ENCODE results near the gene AP1B1. TPM values are rescaled to one million over a fixed set of nuclear protein-coding genes. Genes with fewer than 3 reads are reported as not detected.

Gene AP1B1
- polyA plus RNA-seq, 1 donor (not counting 4 experiments of a cell fraction or from before 2014, with no cell fraction given): 55.3 TPM

- FAIRE-seq: no peak
- peaks cover 7 to 17% of the 10 kb centered on the region in 2 experiments for H3K36me3 ChIP-seq (ENCODE audit: control insufficient read depth in 2 of 2, extremely low read depth in 1 of 2, insufficient read depth in 2 of 2, low read length in 2 of 2)
- dilution Hi-C loops (cut with MboI; ENCODE audit: extremely low pct_ligation_motif_present, low sequenced_read_pairs): no loop called here
- H3K27me3 ChIP-seq (ENCODE audit: control insufficient read depth, extremely low read depth, insufficient read depth, low read length): no peaks in the 10 kb centered on the region
- no peak for DNase-seq (ENCODE audit: low read depth, low spot score)
- peaks cover 4% of the 10 kb centered on the region for H3K9me1 ChIP-seq (ENCODE audit: control insufficient read depth, extremely low read depth, insufficient read depth, low read length)
- no peak overlapping the region for H3K4me3 ChIP-seq (ENCODE audit: control insufficient read depth in 2 of 3, extremely low read depth in 1 of 3, insufficient read depth in 2 of 3, low read depth in 1 of 3, low read length in 3 of 3)
- no peak overlapping the region for H3K4me2 ChIP-seq (ENCODE audit: control insufficient read depth, extremely low read depth, insufficient read depth, low read depth, low read length)
- no peaks in the 10 kb centered on the region for H3K9me3 ChIP-seq (ENCODE audit: control insufficient read depth, low read depth, low read length)
- no peak overlapping the region for H3K27ac ChIP-seq (ENCODE audit: control insufficient read depth, insufficient read depth, low read length)
- TF ChIP-seq CTCF (optimal IDR thresholded peaks at IDR 0.05 in 1 of 3, IDR thresholded peaks at IDR 0.05 in 1 of 3, conservative IDR thresholded peaks at IDR 0.05 in 1 of 3; ENCODE audit: extremely low read depth in 1 of 3, insufficient read depth in 2 of 3, low read length in 3 of 3) (no peak), EZH2 (IDR thresholded peaks at IDR 0.05; ENCODE audit: low read length) (no peak)
- peaks cover 30% of the 10 kb centered on the region for H3K4me1 ChIP-seq (ENCODE audit: control insufficient read depth, extremely low read depth, insufficient read depth, low read length)
- no peak overlapping the region for H3K9ac ChIP-seq (ENCODE audit: control insufficient read depth, extremely low read depth, insufficient read depth, low read length)
- peaks cover 8% of the 10 kb centered on the region for H4K20me1 ChIP-seq (ENCODE audit: control insufficient read depth, extremely low read depth, insufficient read depth, low read length)
- peaks cover 67% of the 10 kb centered on the region for H3K79me2 ChIP-seq (ENCODE audit: control insufficient read depth, insufficient read depth, low read length)
- H2AFZ ChIP-seq (ENCODE audit: control insufficient read depth, low read length): no peak overlapping the region
Observed at GRCh38 chr22:29385151-29385704, 3.1 kb downstream of the AP1B1 start.

GRCh38 chr22:29383740-29384139, 4.6 kb downstream of the AP1B1 start:
- no peak overlapping the region for H3K27ac ChIP-seq (ENCODE audit: control insufficient read depth, insufficient read depth, low read length)
- peaks cover 7 to 17% of the 10 kb centered on the region in 2 experiments for H3K36me3 ChIP-seq (ENCODE audit: control insufficient read depth in 2 of 2, extremely low read depth in 1 of 2, insufficient read depth in 2 of 2, low read length in 2 of 2)
- no peaks in the 10 kb centered on the region for H3K9me3 ChIP-seq (ENCODE audit: control insufficient read depth, low read depth, low read length)
- H3K4me3 ChIP-seq (ENCODE audit: control insufficient read depth in 2 of 3, extremely low read depth in 1 of 3, insufficient read depth in 2 of 3, low read depth in 1 of 3, low read length in 3 of 3): no peak overlapping the region
- dilution Hi-C loops (cut with MboI; ENCODE audit: extremely low pct_ligation_motif_present, low sequenced_read_pairs): no loop called here
- no peak for DNase-seq (ENCODE audit: low read depth, low spot score)
- TF ChIP-seq CTCF (optimal IDR thresholded peaks at IDR 0.05 in 1 of 3, IDR thresholded peaks at IDR 0.05 in 1 of 3, conservative IDR thresholded peaks at IDR 0.05 in 1 of 3; ENCODE audit: extremely low read depth in 1 of 3, insufficient read depth in 2 of 3, low read length in 3 of 3): no peak
- TF ChIP-seq EZH2 (IDR thresholded peaks at IDR 0.05; ENCODE audit: low read length): no peak
- peaks cover 34% of the 10 kb centered on the region for H3K4me1 ChIP-seq (ENCODE audit: control insufficient read depth, extremely low read depth, insufficient read depth, low read length)
- H3K9me1 ChIP-seq (ENCODE audit: control insufficient read depth, extremely low read depth, insufficient read depth, low read length): peaks cover 4% of the 10 kb centered on the region
- H4K20me1 ChIP-seq (ENCODE audit: control insufficient read depth, extremely low read depth, insufficient read depth, low read length): peaks cover 11% of the 10 kb centered on the region
- H3K79me2 ChIP-seq (ENCODE audit: control insufficient read depth, insufficient read depth, low read length): peaks cover 81% of the 10 kb centered on the region
- no peak overlapping the region for H2AFZ ChIP-seq (ENCODE audit: control insufficient read depth, low read length)
- H3K9ac ChIP-seq (ENCODE audit: control insufficient read depth, extremely low read depth, insufficient read depth, low read length): no peak overlapping the region
- FAIRE-seq: no peak
- H3K4me2 ChIP-seq (ENCODE audit: control insufficient read depth, extremely low read depth, insufficient read depth, low read depth, low read length): no peak overlapping the region
- no peaks in the 10 kb centered on the region for H3K27me3 ChIP-seq (ENCODE audit: control insufficient read depth, extremely low read depth, insufficient read depth, low read length)

Data from keratinocyte (primary cell).